Neuronal stem cell (in vitro differentiated cells): Measurements from ENCODE around the gene RAB26.

Source experiments
- DNase-seq: peaks from one replicate; pipeline ENCODE4 v3.0.0-alpha.2; 2013; ENCODE audit warnings: low spot score
- H2AFZ ChIP-seq: one replicate; pipeline ENCODE4 v1.6.1; 2013; ENCODE audit warnings: mild to moderate bottlenecking, low read length, inconsistent platforms
- H2AK5ac ChIP-seq: 2 replicates; pipeline ENCODE4 v1.6.1; 2013; ENCODE audit warnings: low read depth, mild to moderate bottlenecking, inconsistent platforms, low read length, moderate library complexity, mixed read lengths
- H2BK120ac ChIP-seq: 2 replicates; pipeline ENCODE4 v1.6.1; 2013; ENCODE audit warnings: low read depth, mild to moderate bottlenecking, inconsistent platforms, low read length, moderate library complexity, mixed read lengths
- H2BK12ac ChIP-seq: one replicate; pipeline ENCODE4 v1.6.1; 2013; ENCODE audit warnings: low read length, inconsistent platforms
- H2BK15ac ChIP-seq: 2 replicates; pipeline ENCODE4 v1.6.1; 2013; ENCODE audit warnings: mild to moderate bottlenecking, low read length, inconsistent platforms, mixed read lengths
- H2BK5ac ChIP-seq: one replicate; pipeline ENCODE4 v1.6.1; 2013; ENCODE audit warnings: inconsistent platforms, mild to moderate bottlenecking, low read length, moderate library complexity
- H3K14ac ChIP-seq: one replicate; pipeline ENCODE4 v1.6.1; 2013; ENCODE audit warnings: low read length, inconsistent platforms
- H3K18ac ChIP-seq: 2 replicates; pipeline ENCODE4 v1.6.1; 2013; ENCODE audit warnings: low read length, inconsistent platforms
- H3K23ac ChIP-seq: 2 replicates; pipeline ENCODE4 v1.6.1; 2013; ENCODE audit warnings: low read depth, mild to moderate bottlenecking, mixed read lengths, low read length, inconsistent platforms; ENCODE audit not compliant: poor library complexity
- H3K27ac ChIP-seq: replicated peaks from 3 replicates; pipeline ENCODE4 v1.5.1; 2013; ENCODE audit warnings: low read length, inconsistent platforms
- H3K27me3 ChIP-seq, 3 experiments: 2 replicates each; pipeline ENCODE4 v1.6.1; 2013; ENCODE audit warnings: low read length in 3 of 3, mild to moderate bottlenecking in 2 of 3, inconsistent platforms in 1 of 3, low read depth in 1 of 3, mixed read lengths in 1 of 3, moderate library complexity in 1 of 3; ENCODE audit not compliant: control insufficient read depth in 3 of 3, insufficient read depth in 3 of 3
- H3K36me3 ChIP-seq, 2 donors: replicated peaks in 1 of 2; 2 replicates each; pipeline ENCODE4 v1.6.1; 2013; ENCODE audit warnings: low read length in 2 of 2; ENCODE audit not compliant: control insufficient read depth in 2 of 2, insufficient read depth in 2 of 2
- H3K4ac ChIP-seq: 2 replicates; pipeline ENCODE4 v1.6.1; 2013; ENCODE audit warnings: inconsistent platforms, mild to moderate bottlenecking, low read length, moderate library complexity
- H3K4me1 ChIP-seq, 2 donors: 1 replicate in 1 of 2; 2 replicates in 1 of 2; pipeline ENCODE4 v1.6.1; 2013; ENCODE audit warnings: low read length in 2 of 2, low read depth in 1 of 2; ENCODE audit not compliant: control insufficient read depth in 2 of 2, insufficient read depth in 1 of 2
- H3K4me2 ChIP-seq: one replicate; pipeline ENCODE4 v1.6.1; 2013; ENCODE audit warnings: mild to moderate bottlenecking, low read length, inconsistent platforms; ENCODE audit not compliant: insufficient read depth, poor library complexity, severe bottlenecking
- H3K4me3 ChIP-seq, 2 donors: 2 replicates each; pipeline ENCODE4 v1.5.1; 2013; ENCODE audit warnings: low read length in 2 of 2, mild to moderate bottlenecking in 2 of 2, inconsistent platforms in 1 of 2, moderate library complexity in 1 of 2
- H3K79me1 ChIP-seq: one replicate; pipeline ENCODE4 v1.6.1; 2013; ENCODE audit warnings: low read depth, mild to moderate bottlenecking, inconsistent platforms, low read length, moderate library complexity
- H3K9ac ChIP-seq: one replicate; pipeline ENCODE4 v1.6.1; 2013; ENCODE audit warnings: mild to moderate bottlenecking, low read depth, low read length, inconsistent platforms; ENCODE audit not compliant: poor library complexity
- H3K9me3 ChIP-seq, 2 donors: replicated peaks in 1 of 2; 2 replicates each; pipeline versions ENCODE3 to v1.6.1; 2013; ENCODE audit warnings: low read length in 2 of 2, mild to moderate bottlenecking in 2 of 2, inconsistent platforms in 1 of 2, low read depth in 1 of 2, mixed read lengths in 1 of 2, moderate library complexity in 1 of 2; ENCODE audit not compliant: control insufficient read depth in 2 of 2, insufficient read depth in 1 of 2
- H4K8ac ChIP-seq: one replicate; pipeline ENCODE4 v1.6.1; 2013; ENCODE audit warnings: low read depth, mild to moderate bottlenecking, inconsistent platforms, low read length, moderate library complexity
- H4K91ac ChIP-seq: one replicate; pipeline ENCODE4 v1.6.1; 2013; ENCODE audit warnings: low read length, low read depth, mild to moderate bottlenecking, inconsistent platforms; ENCODE audit not compliant: poor library complexity
- WGBS, 2 donors: extraction: QIAGEN DNeasy Blood & Tissue Kit; methylation state at CpG; one replicate each; pipeline ENCODE4 v1.1.7; 2013; ENCODE audit warnings: missing lambda C conversion rate in 2 of 2, mixed read lengths in 1 of 2; ENCODE audit not compliant: insufficient read length in 2 of 2, insufficient replicate concordance in 1 of 2; ENCODE audit errors: extremely low coverage in 2 of 2; 5-methylcytosine and 5-hydroxymethylcytosine counted together

Gene RAB26

GRCh38 chr16:2152695-2153506 is 4.5 kb downstream of the RAB26 start:
- Histone ChIP-seq H3K36me3 (peaks cover 15 to 46% of the 10 kb centered on the region in 2 donors), H4K91ac (peak overlapping the region; percentile 22), H3K4me1 (peaks cover 30 to 56% of the 10 kb centered on the region in 2 donors), H3K27ac (no peak overlapping the region), H3K4me3 (peak overlapping the region; percentile 85 to 99), H2AK5ac (no peak overlapping the region), H2BK12ac (no peak overlapping the region), H4K8ac (no peak overlapping the region), H3K14ac (peak overlapping the region; percentile 86), H2BK15ac (no peak overlapping the region), H3K9me3 (no peaks in the 10 kb centered on the region), H2BK120ac (no peak overlapping the region), H3K18ac (no peak overlapping the region), H2AFZ (no peak overlapping the region), H3K23ac (peak overlapping the region; percentile 98), H3K4me2 (peak overlapping the region; percentile 88), H2BK5ac (no peak overlapping the region), H3K27me3 (no peaks in the 10 kb centered on the region), H3K79me1 (peaks cover 32% of the 10 kb centered on the region), H3K9ac (peak overlapping the region; percentile 68), H3K4ac (no peak overlapping the region)
- WGBS, 2 donors = no CpG with 5 or more reads among the region's 25 CpGs
- no peak for DNase-seq

GRCh38 chr16:2154533-2155090 is 6.2 kb downstream of the RAB26 start:
- Histone ChIP-seq H3K9ac (peak overlapping the region; percentile 92), H3K4me1 (peaks cover 47 to 48% of the 10 kb centered on the region in 2 donors), H3K27me3 (no peaks in the 10 kb centered on the region), H3K14ac (no peak overlapping the region), H3K23ac (no peak overlapping the region), H3K18ac (no peak overlapping the region), H2BK15ac (no peak overlapping the region), H3K27ac (no peak overlapping the region), H2AK5ac (no peak overlapping the region), H3K4me2 (peak overlapping the region; percentile 88), H3K9me3 (no peaks in the 10 kb centered on the region), H4K91ac (no peak overlapping the region), H3K4ac (no peak overlapping the region), H3K36me3 (peaks cover 17 to 47% of the 10 kb centered on the region in 2 donors), H2AFZ (no peak overlapping the region), H2BK12ac (no peak overlapping the region), H4K8ac (no peak overlapping the region), H2BK5ac (peak overlapping the region; percentile 30), H3K4me3 (peak overlapping the region; percentile 85 to 99), H2BK120ac (no peak overlapping the region), H3K79me1 (peaks cover 42% of the 10 kb centered on the region)
- no peak for DNase-seq
- WGBS, 2 donors = no CpG with 5 or more reads among the region's 23 CpGs

DNA sequence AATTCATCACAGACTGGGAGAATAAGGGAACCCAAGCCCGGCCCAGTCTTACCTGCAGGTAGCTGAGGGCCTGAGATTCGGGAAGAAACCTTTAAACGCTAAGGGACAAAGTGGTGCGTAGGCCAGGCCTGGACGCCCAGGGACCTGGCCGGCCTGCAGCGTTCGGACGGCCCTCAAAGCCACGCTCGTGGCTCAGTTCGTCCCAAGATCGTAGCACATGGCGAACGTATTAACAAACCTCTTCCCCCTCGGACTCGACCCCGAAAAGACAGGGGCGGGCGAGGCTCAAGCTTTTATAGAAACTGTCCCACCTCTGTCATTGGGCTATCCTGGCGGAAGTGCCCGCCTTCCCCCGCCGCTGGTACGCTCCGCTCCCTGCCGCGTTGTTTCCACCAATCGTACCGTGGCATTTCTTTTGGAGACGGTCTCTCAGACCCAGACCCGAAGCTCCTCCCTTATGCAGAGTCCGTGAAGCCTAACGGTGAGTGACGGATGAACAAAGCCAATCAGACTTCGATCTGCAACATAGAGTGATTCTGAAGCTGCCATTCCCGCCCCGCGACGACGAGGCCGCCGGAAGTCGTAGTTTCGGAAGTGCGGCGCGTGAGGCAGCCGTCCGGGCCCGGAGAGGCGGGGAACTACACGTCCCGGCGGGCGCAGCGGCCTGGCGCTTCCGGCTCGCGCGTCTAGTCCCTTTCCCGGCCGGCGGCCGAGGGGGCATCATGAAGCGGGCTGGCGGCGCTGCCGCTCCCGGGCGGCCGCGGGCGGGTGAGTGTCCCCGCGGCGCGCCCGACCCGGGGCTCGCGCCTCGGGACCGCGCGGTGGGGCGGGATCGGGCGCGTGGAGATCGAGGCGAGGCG is 6.9 kb downstream of the RAB26 start, which contains the start of gene TRAF7:
TSS of gene TRAF7 (plus strand) at position 692 of the 860 bp plus-strand sequence. CDS start 8,139 bp downstream, outside the sequence.
- peak within 1 kb of the TSS; percentile 93 for H3K9ac ChIP-seq
- peak within 1 kb of the TSS; percentile 64 for H4K91ac ChIP-seq
- no peak within 1 kb of the TSS for H2BK15ac ChIP-seq
- peak within 1 kb of the TSS; percentile 88 for H3K18ac ChIP-seq
- no peak within 1 kb of the TSS for H3K14ac ChIP-seq
- H3K9me3 ChIP-seq = no peaks in the 10 kb centered on the region
- peak within 1 kb of the TSS; percentile 30 for H2BK5ac ChIP-seq
- peaks cover 41 to 54% of the 10 kb centered on the region in 2 donors for H3K4me1 ChIP-seq
- no peak within 1 kb of the TSS for H3K4ac ChIP-seq
- peak within 1 kb of the TSS; percentile 93 for H3K4me2 ChIP-seq
- peak; percentile 100 for DNase-seq
- H3K27ac ChIP-seq = peak within 1 kb of the TSS; percentile 23
- H3K79me1 ChIP-seq = peaks cover 42% of the 10 kb centered on the region
- peak within 1 kb of the TSS; percentile 85 to 99 for H3K4me3 ChIP-seq
- H3K23ac ChIP-seq = peak within 1 kb of the TSS; percentile 99
- H2BK120ac ChIP-seq = no peak within 1 kb of the TSS
- no peak within 1 kb of the TSS for H2BK12ac ChIP-seq
- H3K36me3 ChIP-seq = peaks cover 17 to 47% of the 10 kb centered on the region in 2 donors
- peak within 1 kb of the TSS; percentile 47 for H2AK5ac ChIP-seq
- WGBS, 2 donors = no CpG with 5 or more reads among the region's 94 CpGs
- peak within 1 kb of the TSS; percentile 75 for H4K8ac ChIP-seq
- H2AFZ ChIP-seq = peak within 1 kb of the TSS; percentile 66
- no peaks in the 10 kb centered on the region for H3K27me3 ChIP-seq
